Esophagus squamous epithelium (tissue), 4 donors: ENCODE measurements around the gene LPAR1.

ENCODE experiments used
- POLR2A ChIP-seq, 4 donors: fragments of 450-650 bp; IDR thresholded peaks; one replicate each; pipeline ENCODE4 v1.6.1; 2017; ENCODE audit warnings: antibody characterized with exemption in 4 of 4, mild to moderate bottlenecking in 4 of 4, moderate library complexity in 3 of 4
- TF ChIP-seq, protein P1 (sequence below), 6 experiments: fragments of 450-650 bp in 4 of 6; fragments of 200-600 bp in 2 of 6; sonication (generic) in 2 of 6; IDR thresholded peaks; one replicate each; pipeline ENCODE4 v1.5.1; 2016 to 2019; ENCODE audit warnings: antibody characterized with exemption in 6 of 6, mild to moderate bottlenecking in 4 of 6, moderate library complexity in 4 of 6

- TF ChIP-seq, protein P1, sequence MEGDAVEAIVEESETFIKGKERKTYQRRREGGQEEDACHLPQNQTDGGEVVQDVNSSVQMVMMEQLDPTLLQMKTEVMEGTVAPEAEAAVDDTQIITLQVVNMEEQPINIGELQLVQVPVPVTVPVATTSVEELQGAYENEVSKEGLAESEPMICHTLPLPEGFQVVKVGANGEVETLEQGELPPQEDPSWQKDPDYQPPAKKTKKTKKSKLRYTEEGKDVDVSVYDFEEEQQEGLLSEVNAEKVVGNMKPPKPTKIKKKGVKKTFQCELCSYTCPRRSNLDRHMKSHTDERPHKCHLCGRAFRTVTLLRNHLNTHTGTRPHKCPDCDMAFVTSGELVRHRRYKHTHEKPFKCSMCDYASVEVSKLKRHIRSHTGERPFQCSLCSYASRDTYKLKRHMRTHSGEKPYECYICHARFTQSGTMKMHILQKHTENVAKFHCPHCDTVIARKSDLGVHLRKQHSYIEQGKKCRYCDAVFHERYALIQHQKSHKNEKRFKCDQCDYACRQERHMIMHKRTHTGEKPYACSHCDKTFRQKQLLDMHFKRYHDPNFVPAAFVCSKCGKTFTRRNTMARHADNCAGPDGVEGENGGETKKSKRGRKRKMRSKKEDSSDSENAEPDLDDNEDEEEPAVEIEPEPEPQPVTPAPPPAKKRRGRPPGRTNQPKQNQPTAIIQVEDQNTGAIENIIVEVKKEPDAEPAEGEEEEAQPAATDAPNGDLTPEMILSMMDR (IDR thresholded peaks at IDR 0.05) = no peak
- no peak for TF ChIP-seq POLR2A (IDR thresholded peaks at IDR 0.05)
Observed at GRCh38 chr9:110942522-110942921, 95.7 kb downstream of the LPAR1 start.
